Suprapubic skin (tissue), 4 donors: ENCODE data around the gene TMEM131L. TPM values are rescaled to one million over a fixed set of nuclear protein-coding genes. Genes with fewer than 3 reads are reported as not detected.
"Not testable (repeated sequence)": the region's sequence is repeated elsewhere in the genome, so short reads cannot be mapped to it uniquely, and the experiment has no call there.

Source experiments
- DNase-seq, 2 donors: peaks; one replicate each; pipeline ENCODE4 v3.0.0-alpha.2; 2019; ENCODE audit warnings: low spot score in 2 of 2
- H3K27ac ChIP-seq: fragments of 200-600 bp; sonication (generic); one replicate; pipeline ENCODE4 v1.5.1; 2019
- H3K27me3 ChIP-seq: fragments of 200-600 bp; sonication (generic); one replicate; pipeline ENCODE4 v1.5.1; 2019
- H3K36me3 ChIP-seq: fragments of 200-600 bp; sonication (generic); one replicate; pipeline ENCODE4 v1.5.1; 2019
- H3K4me1 ChIP-seq: fragments of 200-600 bp; sonication (generic); one replicate; pipeline ENCODE4 v1.5.1; 2019
- H3K4me3 ChIP-seq: fragments of 200-600 bp; sonication (generic); one replicate; pipeline ENCODE4 v1.5.1; 2019; ENCODE audit warnings: mild to moderate bottlenecking
- H3K9me3 ChIP-seq: fragments of 200-600 bp; sonication (generic); one replicate; pipeline ENCODE4 v1.5.1; 2019
- CTCF ChIP-seq, 2 donors: fragments of 200-600 bp in 1 of 2; fragments of 450-650 bp in 1 of 2; sonication (generic) in 1 of 2; IDR thresholded peaks; one replicate each; pipeline ENCODE4 v1.5.1; 2016 to 2019; ENCODE audit warnings: antibody characterized with exemption in 2 of 2, mild to moderate bottlenecking in 1 of 2, moderate library complexity in 1 of 2
- EP300 ChIP-seq: sonication (generic); formaldehyde crosslinking; IDR thresholded peaks from one replicate; pipeline ENCODE4 v1.6.1; 2017; ENCODE audit warnings: antibody characterized with exemption
- POLR2A ChIP-seq, 2 donors: fragments of 450-650 bp; IDR thresholded peaks; one replicate each; pipeline ENCODE4 v1.6.1; 2017; ENCODE audit warnings: antibody characterized with exemption in 2 of 2, mild to moderate bottlenecking in 2 of 2, moderate library complexity in 2 of 2
- POLR2AphosphoS5 ChIP-seq, 3 donors: sonication (generic); formaldehyde crosslinking; IDR thresholded peaks; one replicate each; pipeline ENCODE4 v1.6.1; 2017; ENCODE audit warnings: antibody characterized with exemption in 3 of 3
- WGBS: methylation state at CpG from one replicate; pipeline ENCODE4 v1.1.5; 2018; 5-methylcytosine and 5-hydroxymethylcytosine counted together
- total RNA-seq, 4 donors: library from RNA; depleted of rRNA; stranded (reverse); fragments of >200 nt; gene quantifications; one replicate each; pipeline ENCODE4 v1.1.0, GENCODE V29; 2016

Gene TMEM131L
- total RNA-seq, 4 donors from 2014 or later = 13.5 to 25.0 (median 17.2) TPM

GRCh38 chr4:153564630-153565525 lies 98.7 kb downstream of the TMEM131L start:
- no peak for DNase-seq
- H3K27ac ChIP-seq = no peak overlapping the region
- H3K4me1 ChIP-seq = peaks cover 5% of the 10 kb centered on the region
- H3K9me3 ChIP-seq = no peaks in the 10 kb centered on the region
- TF ChIP-seq EP300 (no peak), CTCF (IDR thresholded peaks at IDR 0.05) (no peak), POLR2AphosphoS5 (IDR thresholded peaks at IDR 0.05) (no peak), POLR2A (IDR thresholded peaks at IDR 0.05) (no peak)
- WGBS = 54% methylated on average over 7 of the region's 7 CpGs
- H3K36me3 ChIP-seq = no peaks in the 10 kb centered on the region
- H3K27me3 ChIP-seq = no peaks in the 10 kb centered on the region
- no peak overlapping the region for H3K4me3 ChIP-seq

GRCh38 chr4:153566631-153567150 lies 100.5 kb downstream of the TMEM131L start:
- TF ChIP-seq CTCF (IDR thresholded peaks at IDR 0.05) (no peak), POLR2AphosphoS5 (IDR thresholded peaks at IDR 0.05) (no peak), POLR2A (IDR thresholded peaks at IDR 0.05) (no peak), EP300 (no peak)
- H3K27me3 ChIP-seq = no peaks in the 10 kb centered on the region
- no peak overlapping the region for H3K4me3 ChIP-seq
- DNase-seq = no peak
- WGBS = 44% methylated on average over 8 of the region's 8 CpGs
- no peaks in the 10 kb centered on the region for H3K9me3 ChIP-seq
- no peak overlapping the region for H3K27ac ChIP-seq
- no peaks in the 10 kb centered on the region for H3K36me3 ChIP-seq
- peaks cover 8% of the 10 kb centered on the region for H3K4me1 ChIP-seq

GRCh38 chr4:153567660-153568059 lies 101.5 kb downstream of the TMEM131L start:
- not testable (repeated sequence) for DNase-seq, H3K9me3 ChIP-seq, H3K4me3 ChIP-seq, H3K4me1 ChIP-seq, H3K27me3 ChIP-seq, H3K36me3 ChIP-seq, H3K27ac ChIP-seq
- WGBS = 95% methylated on average over 3 of the region's 3 CpGs

- H3K4me1 ChIP-seq = peaks cover 13% of the 10 kb centered on the region
- DNase-seq = no peak
- H3K27me3 ChIP-seq = no peaks in the 10 kb centered on the region
- H3K9me3 ChIP-seq = no peaks in the 10 kb centered on the region
- WGBS = 86% methylated on average over 12 of the region's 12 CpGs
- H3K4me3 ChIP-seq = no peak overlapping the region
- no peaks in the 10 kb centered on the region for H3K36me3 ChIP-seq
- no peak for TF ChIP-seq CTCF (IDR thresholded peaks at IDR 0.05)
- TF ChIP-seq POLR2AphosphoS5 (IDR thresholded peaks at IDR 0.05) = no peak
- TF ChIP-seq POLR2A (IDR thresholded peaks at IDR 0.05) = no peak
- TF ChIP-seq EP300 = no peak
- no peak overlapping the region for H3K27ac ChIP-seq
Measured at GRCh38 chr4:153570228-153570973, 104.2 kb downstream of the TMEM131L start.

- Histone ChIP-seq H3K27me3 (no peaks in the 10 kb centered on the region), H3K36me3 (no peaks in the 10 kb centered on the region), H3K4me3 (no peak overlapping the region), H3K27ac (no peak overlapping the region), H3K9me3 (no peaks in the 10 kb centered on the region), H3K4me1 (peaks cover 13% of the 10 kb centered on the region)
- no peak for DNase-seq
- WGBS = 54% methylated on average over 4 of the region's 4 CpGs
- no peak for TF ChIP-seq CTCF (IDR thresholded peaks at IDR 0.05)
- TF ChIP-seq EP300 = no peak
- no peak for TF ChIP-seq POLR2A (IDR thresholded peaks at IDR 0.05)
- TF ChIP-seq POLR2AphosphoS5 (IDR thresholded peaks at IDR 0.05) = no peak
Measured at GRCh38 chr4:153571006-153571545, 104.9 kb downstream of the TMEM131L start.
